Astrocyte of the spinal cord (primary cell): ENCODE results near the gene NAT8L.

ENCODE experiments used
- DNase-seq: peaks from one replicate; pipeline ENCODE4 v3.0.0; 2011; ENCODE audit warnings: low read depth, low spot score
- H3K4me3 ChIP-seq: 2 replicates; pipeline ENCODE4 v1.5.1; 2011; ENCODE audit warnings: low read depth, mild to moderate bottlenecking, low read length, moderate library complexity
- CTCF ChIP-seq: IDR thresholded peaks from 2 replicates; pipeline ENCODE4 v1.5.1; 2012; ENCODE audit warnings: low read depth, mild to moderate bottlenecking, low read length, inconsistent platforms
- in situ Hi-C: cut with HindIII; loops from 2 replicates; pipeline ENCODE4 v1.10.0; 2017; ENCODE audit warnings: low sequenced_read_pairs

The NAT8L gene

GRCh38 chr4:2085496-2085901 is 26.4 kb downstream of the NAT8L start:
- in situ Hi-C loops = no loop called here
- DNase-seq = no peak
- H3K4me3 ChIP-seq = no peak overlapping the region
- no peak for TF ChIP-seq CTCF

GRCh38 chr4:2087170-2087569 is 28.0 kb downstream of the NAT8L start:
- DNase-seq = no peak
- in situ Hi-C loops = no loop called here
- TF ChIP-seq CTCF = no peak
- H3K4me3 ChIP-seq = no peak overlapping the region

GRCh38 chr4:2089222-2089621 is 30.1 kb downstream of the NAT8L start:
- DNase-seq = no peak
- in situ Hi-C loops = no loop called here
- no peak for TF ChIP-seq CTCF
- no peak overlapping the region for H3K4me3 ChIP-seq

- no peak overlapping the region for H3K4me3 ChIP-seq
- no peak for TF ChIP-seq CTCF
- in situ Hi-C loops = no loop called here
Measured at GRCh38 chr4:2090642-2091041, 31.5 kb downstream of the NAT8L start.

GRCh38 chr4:2091990-2092668 is 33.0 kb downstream of the NAT8L start:
- no peak for TF ChIP-seq CTCF
- DNase-seq = no peak
- no peak overlapping the region for H3K4me3 ChIP-seq
- in situ Hi-C loops = no loop called here

More at GRCh38 chr4:2090642-2091041, 31.5 kb downstream of the NAT8L start:
- no peak for DNase-seq

- DNase-seq = no peak
- TF ChIP-seq CTCF = no peak
- in situ Hi-C loops = no loop called here
- no peak overlapping the region for H3K4me3 ChIP-seq
Measured at GRCh38 chr4:2092669-2093053, 33.5 kb downstream of the NAT8L start.
